MM.1S (cell line): ENCODE measurements around the gene HIPK2.
A peak's percentile ranks its signal among the peaks of the same experiment; 100 is the strongest.

ENCODE experiments used
- DNase-seq: peaks from one replicate; pipeline ENCODE4 v3.0.0-alpha.2; 2015
- H2AFZ ChIP-seq: fragments of 300-600 bp; sonication (generic); 2 replicates; pipeline ENCODE4 v1.6.0; 2016; ENCODE audit warnings: antibody characterized with exemption, low read length
- H3F3A ChIP-seq: fragments of 300-600 bp; sonication (generic); 2 replicates; pipeline ENCODE4 v1.6.1; 2016; ENCODE audit warnings: mild to moderate bottlenecking, antibody characterized with exemption, low read length, moderate library complexity, mixed read lengths; ENCODE audit not compliant: insufficient read depth
- H3K27ac ChIP-seq: fragments of 300-600 bp; sonication (generic); 2 replicates; pipeline ENCODE4 v1.5.1; 2016; ENCODE audit warnings: mild to moderate bottlenecking, low read length
- H3K27me3 ChIP-seq: fragments of 300-600 bp; sonication (generic); replicated peaks from 2 replicates; pipeline ENCODE4 v1.6.0; 2016; ENCODE audit warnings: low read length; ENCODE audit not compliant: insufficient read depth
- H3K36me3 ChIP-seq: fragments of 300-600 bp; sonication (generic); replicated peaks from 2 replicates; pipeline ENCODE4 v1.6.1; 2016; ENCODE audit warnings: mild to moderate bottlenecking, low read length, mixed read lengths; ENCODE audit not compliant: insufficient read depth
- H3K4me1 ChIP-seq: fragments of 300-600 bp; sonication (generic); 2 replicates; pipeline ENCODE4 v1.6.1; 2016; ENCODE audit warnings: low read length, mixed read lengths
- H3K4me2 ChIP-seq: fragments of 300-600 bp; sonication (generic); 2 replicates; pipeline ENCODE4 v1.6.0; 2016; ENCODE audit warnings: low read depth, low read length
- H3K4me3 ChIP-seq: fragments of 300-600 bp; sonication (generic); 2 replicates; pipeline ENCODE4 v1.5.1; 2016; ENCODE audit warnings: low read length, mixed read lengths
- H3K79me2 ChIP-seq: fragments of 300-600 bp; sonication (generic); 2 replicates; pipeline ENCODE4 v1.6.1; 2016; ENCODE audit warnings: mixed run types, low read length, mixed read lengths
- H3K9ac ChIP-seq: fragments of 300-600 bp; sonication (generic); 2 replicates; pipeline ENCODE4 v1.6.1; 2016; ENCODE audit warnings: low read length, mixed read lengths
- H3K9me2 ChIP-seq: fragments of 300-600 bp; sonication (generic); replicated peaks from 2 replicates; pipeline ENCODE4 v1.6.1; 2016; ENCODE audit warnings: mild to moderate bottlenecking, low read length, mixed read lengths; ENCODE audit not compliant: insufficient read depth
- H3K9me3 ChIP-seq: fragments of 300-600 bp; sonication (generic); replicated peaks from 2 replicates; pipeline ENCODE4 v1.6.1; 2016; ENCODE audit warnings: mild to moderate bottlenecking, low read length, mixed read lengths; ENCODE audit not compliant: insufficient read depth
- H4K20me1 ChIP-seq: fragments of 300-600 bp; sonication (generic); 2 replicates; pipeline ENCODE4 v1.6.1; 2016; ENCODE audit warnings: mild to moderate bottlenecking, low read length, moderate library complexity, mixed read lengths; ENCODE audit not compliant: insufficient read depth
- CTCF ChIP-seq: fragments of 300-600 bp; sonication (generic); IDR thresholded peaks from 2 replicates; pipeline ENCODE4 v1.5.1; 2016; ENCODE audit warnings: antibody characterized with exemption, low read length, mixed read lengths
- EZH2 ChIP-seq: fragments of 300-600 bp; sonication (generic); optimal IDR thresholded peaks from 2 replicates; pipeline ENCODE3; 2017; ENCODE audit warnings: low read depth, mild to moderate bottlenecking, antibody characterized with exemption, low read length, mixed read lengths
- EZH2phosphoT487 ChIP-seq: fragments of 300-600 bp; sonication (generic); IDR thresholded peaks from 2 replicates; pipeline ENCODE4 v1.6.1; 2018; ENCODE audit warnings: antibody characterized with exemption, low read length

HIPK2 gene

GRCh38 chr7:139542308-139543151 is 235.3 kb downstream of the HIPK2 start:
- H2AFZ ChIP-seq = peak overlapping the region; percentile 26; the same call in 1 of the 2 replicates
- no peaks in the 10 kb centered on the region for H3K9me2 ChIP-seq

GRCh38 chr7:139541600-139542307 is 236.0 kb downstream of the HIPK2 start:
- Histone ChIP-seq H3K79me2 (no peaks in the 10 kb centered on the region), H3K4me2 (no peak overlapping the region), H3K36me3 (no peaks in the 10 kb centered on the region), H3K27me3 (0 out of 2 replicates have a peak, but pooled peaks cover 5% of the 10 kb centered on the region), H3K4me1 (no peaks in the 10 kb centered on the region), H3K9ac (no peak overlapping the region), H3K9me2 (no peaks in the 10 kb centered on the region), H3K27ac (no peak overlapping the region), H3K9me3 (no peaks in the 10 kb centered on the region), H2AFZ (peak overlapping the region; percentile 26; the same call in 1 of the 2 replicates), H4K20me1 (no peaks in the 10 kb centered on the region), H3K4me3 (no peak overlapping the region), H3F3A (no peaks in the 10 kb centered on the region)
- no peak for TF ChIP-seq EZH2
- TF ChIP-seq EZH2phosphoT487 = no peak
- TF ChIP-seq CTCF = no peak
- no peak for DNase-seq

More at GRCh38 chr7:139542308-139543151, 235.3 kb downstream of the HIPK2 start:
- H3F3A ChIP-seq = no peaks in the 10 kb centered on the region
- no peaks in the 10 kb centered on the region for H3K79me2 ChIP-seq
- H3K9me3 ChIP-seq = no peaks in the 10 kb centered on the region
- H3K9ac ChIP-seq = no peak overlapping the region
- H3K36me3 ChIP-seq = no peaks in the 10 kb centered on the region
- TF ChIP-seq CTCF = no peak
- TF ChIP-seq EZH2 = no peak
- TF ChIP-seq EZH2phosphoT487 = no peak
- H4K20me1 ChIP-seq = no peaks in the 10 kb centered on the region
- no peak overlapping the region for H3K4me2 ChIP-seq
- no peak overlapping the region for H3K4me3 ChIP-seq
- no peak overlapping the region for H3K27ac ChIP-seq
- H3K4me1 ChIP-seq = no peaks in the 10 kb centered on the region
- no peak for DNase-seq
- 0 out of 2 replicates have a peak, but pooled peaks cover 5% of the 10 kb centered on the region for H3K27me3 ChIP-seq

- H4K20me1 ChIP-seq = no peaks in the 10 kb centered on the region
- no peaks in the 10 kb centered on the region for H3K9me3 ChIP-seq
- no peaks in the 10 kb centered on the region for H3F3A ChIP-seq
- H3K79me2 ChIP-seq = no peaks in the 10 kb centered on the region
- H3K9ac ChIP-seq = no peak overlapping the region
- no peaks in the 10 kb centered on the region for H3K9me2 ChIP-seq
- H3K4me1 ChIP-seq = no peaks in the 10 kb centered on the region
- no peak overlapping the region for H3K4me3 ChIP-seq
- H3K27me3 ChIP-seq = 0 out of 2 replicates have a peak, but pooled peaks cover 5% of the 10 kb centered on the region
- H3K36me3 ChIP-seq = no peaks in the 10 kb centered on the region
- no peak overlapping the region for H2AFZ ChIP-seq
- no peak for DNase-seq
- no peak overlapping the region for H3K4me2 ChIP-seq
- no peak overlapping the region for H3K27ac ChIP-seq
- no peak for TF ChIP-seq EZH2phosphoT487
- TF ChIP-seq CTCF = no peak
- TF ChIP-seq EZH2 = no peak
Measured at GRCh38 chr7:139540203-139540602, 237.6 kb downstream of the HIPK2 start.
